Adrenal gland (tissue), 5 donors: ENCODE results near the gene OGFRL1.

Source experiments
- CTCF ChIP-seq, 6 experiments: fragments of 450-650 bp in 4 of 6; fragments of 200-600 bp in 2 of 6; sonication (generic) in 1 of 6; IDR thresholded peaks; 1 replicate in 5 of 6; 2 replicates in 1 of 6; pipeline versions ENCODE4 v1.5.1 to v1.8.0; 2016 to 2021; ENCODE audit warnings: antibody characterized with exemption in 6 of 6, mild to moderate bottlenecking in 2 of 6, moderate library complexity in 1 of 6
- POLR2A ChIP-seq, 2 donors: fragments of 450-650 bp; IDR thresholded peaks; one replicate each; pipeline ENCODE4 v1.6.1; 2017; ENCODE audit warnings: antibody characterized with exemption in 2 of 2, mild to moderate bottlenecking in 2 of 2, moderate library complexity in 1 of 2
- donor health status: DM: no; HTN: no; CAD: no.

- TF ChIP-seq CTCF (IDR thresholded peaks at IDR 0.05): no peak
- no peak for TF ChIP-seq POLR2A (IDR thresholded peaks at IDR 0.05)
Measured at GRCh38 chr6:71248306-71248765, 40.3 kb upstream of the OGFRL1 start.
